AML-193 (cell line): ENCODE measurements around the gene FBLN2.

ENCODE experiments used
- DNase-seq, 2 experiments: peaks; one replicate each; lab custom pipeline; 2025; lab: John Stamatoyannopoulos, UW

FBLN2 gene

DNA sequence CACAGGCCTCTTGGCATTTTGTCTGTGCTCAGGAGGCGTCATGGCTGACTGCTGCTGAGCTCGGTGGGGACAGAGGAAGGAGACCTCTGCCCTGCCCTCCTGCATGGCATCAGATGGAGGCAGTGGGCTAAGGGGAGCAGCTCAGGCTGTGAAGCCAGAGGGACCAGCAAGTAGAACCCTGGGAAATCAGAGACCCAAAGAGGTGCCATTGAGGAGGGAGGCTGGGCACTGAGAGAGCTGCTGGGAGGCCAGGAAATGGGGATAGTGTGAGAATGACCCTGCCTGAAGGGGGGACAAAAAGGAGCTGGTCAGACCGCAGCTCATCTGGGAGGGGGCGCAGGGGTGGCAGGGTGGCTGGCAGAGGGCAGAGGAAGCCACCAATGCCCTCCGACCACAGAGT, 136.8 kb downstream of the FBLN2 start:
- DNase-seq: no peak

DNA sequence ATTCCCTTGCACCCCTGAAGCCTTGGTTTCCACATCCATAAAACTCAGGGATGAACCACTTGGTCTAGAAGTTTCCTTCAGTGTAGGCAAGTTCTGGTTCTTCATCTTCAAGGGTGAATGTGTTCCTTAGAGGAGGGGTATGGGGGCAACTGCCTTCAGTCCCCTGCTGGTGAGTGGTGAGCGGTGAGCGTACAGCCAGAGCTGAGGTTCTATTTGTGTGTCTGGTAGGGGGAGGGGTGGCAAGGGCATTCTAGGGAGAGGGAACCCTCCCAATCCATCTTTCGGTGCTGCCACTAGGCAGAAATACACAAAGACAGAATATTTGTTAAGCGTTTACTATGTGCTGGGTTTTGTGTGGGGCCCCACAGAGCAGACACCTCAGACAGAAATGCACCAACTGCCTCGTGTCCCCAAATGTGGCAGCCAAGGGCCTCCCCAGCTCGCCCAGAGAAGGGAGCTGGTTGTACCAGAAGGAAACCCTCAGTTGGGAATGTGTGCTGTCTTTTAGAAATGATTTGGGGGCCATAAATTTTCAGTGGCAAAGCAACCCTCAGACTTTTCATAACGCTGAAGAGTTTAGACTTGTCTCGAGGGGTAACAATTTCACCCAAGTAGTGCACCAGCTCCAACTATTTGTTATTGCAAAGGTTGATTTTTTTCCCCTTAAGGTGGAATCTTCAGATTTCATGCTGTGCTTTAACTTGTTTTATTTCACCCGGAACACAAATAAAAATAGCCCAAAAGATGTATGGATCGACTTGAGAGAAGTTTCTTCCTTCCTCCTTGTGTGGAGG, 137.6 kb downstream of the FBLN2 start:
- DNase-seq: no peak

DNA sequence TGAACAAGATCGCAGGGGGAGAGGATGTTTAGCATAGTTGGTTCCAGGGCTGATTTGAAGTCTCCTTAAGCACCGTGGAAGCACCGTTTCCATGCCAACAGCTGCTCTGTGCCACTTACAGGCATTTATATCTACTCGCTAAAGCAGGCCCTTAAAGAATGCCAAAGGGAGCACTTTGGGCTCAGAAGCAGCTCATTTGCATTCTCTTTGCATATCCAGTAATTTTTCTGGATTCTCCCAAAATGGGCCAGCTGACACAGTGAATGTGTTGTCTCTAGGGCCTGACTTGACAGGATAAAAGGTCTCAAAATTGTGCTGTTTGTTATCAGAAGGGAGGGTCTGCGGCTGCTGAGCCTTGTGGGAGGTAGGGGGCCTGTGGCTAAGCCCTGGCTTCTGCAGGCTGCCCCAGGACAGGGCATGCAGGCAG, 138.6 kb downstream of the FBLN2 start:
- no peak for DNase-seq
